Measurements from ENCODE around the gene ORM2.

GRCh38 chr9:114359801-114360200 lies 30.1 kb downstream of the ORM2 start:
- no peak for TF ChIP-seq CTCF (conservative IDR thresholded peaks at IDR 0.05; ENCODE audit: low read length)
- TF ChIP-seq EZH2phosphoT487 (IDR thresholded peaks at IDR 0.05; ENCODE audit: borderline replicate concordance) = no peak

Measured in Loucy (cell line).